Measurements from ENCODE around the gene FHOD3. TPM values are rescaled to one million over a fixed set of nuclear protein-coding genes. Genes with fewer than 3 reads are reported as not detected.
"Not testable (repeated sequence)": the region's sequence is repeated elsewhere in the genome, so short reads cannot be mapped to it uniquely, and the experiment has no call there.

The FHOD3 gene
- total and polyA plus RNA-seq, 2 of the 4 experiments (the other 2 are of a cell fraction), result 14.6 to 16.0 TPM

DNA sequence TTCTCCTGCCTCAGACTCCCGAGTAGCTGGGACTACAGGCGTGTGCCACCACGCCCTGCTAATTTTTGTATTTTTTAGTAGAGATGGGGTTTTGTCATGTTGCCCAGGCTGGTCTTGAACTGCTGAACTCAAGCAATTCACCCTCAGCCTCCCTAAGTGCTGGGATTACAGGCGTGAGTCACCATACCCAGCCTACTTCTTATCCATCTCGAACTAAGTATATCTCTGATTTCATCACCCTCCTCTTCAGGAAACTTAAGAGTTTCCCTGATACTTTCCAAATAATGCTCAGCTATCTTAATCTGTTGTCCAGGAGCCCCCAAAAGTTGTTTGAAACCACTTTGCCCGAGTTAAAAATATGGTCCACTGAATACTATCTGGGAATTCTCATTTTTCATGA, 59.2 kb downstream of the FHOD3 start:
- H3K4me1 ChIP-seq (ENCODE audit: control insufficient read depth, insufficient read depth, low read length); H3K9me3 ChIP-seq (ENCODE audit: control insufficient read depth, insufficient read depth, low read length); H2BK20ac ChIP-seq (ENCODE audit: low read depth, low read length); H4K8ac ChIP-seq (ENCODE audit: low read depth in 2 of 2, low read length in 2 of 2); H2AK5ac ChIP-seq (ENCODE audit: low read depth, low read length); BruUV-seq (replicated peaks); H3K36me3 ChIP-seq (ENCODE audit: control insufficient read depth, insufficient read depth, low read length); H4K5ac ChIP-seq (ENCODE audit: low read depth, low read length); H3K4ac ChIP-seq (ENCODE audit: low read depth, low read length); H3K27me3 ChIP-seq (ENCODE audit: control insufficient read depth, insufficient read depth, low read length); H3K56ac ChIP-seq (ENCODE audit: extremely low read depth, insufficient read depth, low read length); H3K4me2 ChIP-seq (ENCODE audit: low read depth, low read length); H3K4me3 ChIP-seq (ENCODE audit: insufficient read depth, low read depth, low read length); H2BK120ac ChIP-seq (ENCODE audit: low read depth, low read length); intact Hi-C loops (cut with micrococcal nuclease); H3K27ac ChIP-seq (ENCODE audit: insufficient read depth, low read length); H3K18ac ChIP-seq (ENCODE audit: low read depth, low read length); H2BK5ac ChIP-seq (ENCODE audit: low read depth, low read length, poor library complexity, severe bottlenecking); CTCF ChIA-PET; H2AFZ ChIP-seq (replicated peaks; ENCODE audit: low read length, poor library complexity); H3K14ac ChIP-seq (replicated peaks; ENCODE audit: low read depth, low read length); POLR2A ChIA-PET (ENCODE audit: unreplicated experiment); ATAC-seq (ENCODE audit: low read depth); H3K9me1 ChIP-seq (ENCODE audit: insufficient read depth, low read length); in situ Hi-C loops (cut with MboI; ENCODE audit: low sequenced_read_pairs); dilution Hi-C loops (cut with HindIII; ENCODE audit: low sequenced_read_pairs, unreplicated experiment); H4K20me1 ChIP-seq (ENCODE audit: insufficient read depth, low read length); H3K23ac ChIP-seq (ENCODE audit: low read depth, low read length); H2AK9ac ChIP-seq (replicated peaks; ENCODE audit: low read depth, low read length, poor library complexity); H2BK15ac ChIP-seq (ENCODE audit: low read depth, low read length); H3K9ac ChIP-seq (ENCODE audit: low read depth, low read length); H4K91ac ChIP-seq (ENCODE audit: insufficient read depth, low read depth, low read length): not testable (repeated sequence)
- H3K79me1 ChIP-seq (ENCODE audit: low read depth in 1 of 2, low read length in 2 of 2), result peaks cover 6 to 25% of the 10 kb centered on the region in 2 experiments
- 89% methylated on average over 2 of the region's 6 CpGs; no CpG with 5 or more reads in 1 of the 2 experiments for WGBS, 2 experiments (ENCODE audit: extremely low coverage in 2 of 2, insufficient read length in 1 of 2)
- DNase-seq, result peak; percentile 28

Data from IMR-90 (cell line).